K562 (cell line): ENCODE measurements around the gene PDLIM5. TPM values are rescaled to one million over a fixed set of nuclear protein-coding genes. Genes with fewer than 3 reads are reported as not detected.

Experiments used
- ADNP ChIP-seq: fragments of 200-800 bp; sonication (Bioruptor generic); IDR thresholded peaks from 2 replicates; pipeline ENCODE4 v1.6.1; 2016; ENCODE audit warnings: missing genetic modification characterization, missing compliant biosample characterization
- ATF1 ChIP-seq, 2 experiments: fragments of 450-650 bp in 1 of 2; IDR thresholded peaks; 2 replicates each; pipeline ENCODE4 v1.6.1; 2016; ENCODE audit warnings: missing compliant biosample characterization in 1 of 2, missing genetic modification characterization in 1 of 2
- CBFA2T2 ChIP-seq: fragments of 450-650 bp; conservative IDR thresholded peaks from 2 replicates; pipeline ENCODE4 v1.6.1; 2017; ENCODE audit warnings: mild to moderate bottlenecking
- FOXK2 ChIP-seq, 2 experiments: fragments of 450-650 bp; IDR thresholded peaks in 1 of 2; conservative IDR thresholded peaks in 1 of 2; 2 replicates each; pipeline ENCODE4 v1.6.1; 2016; ENCODE audit warnings: low read depth in 2 of 2, mild to moderate bottlenecking in 1 of 2
- HEY1 ChIP-seq: fragments of 250-450 bp; sonication (Bioruptor Pico); IDR thresholded peaks from 2 replicates; pipeline ENCODE4 v1.5.0; 2020; ENCODE audit warnings: mild to moderate bottlenecking, moderate library complexity, borderline replicate concordance
- MCM2 ChIP-seq: fragments of 450-650 bp; IDR thresholded peaks from 2 replicates; pipeline ENCODE4 v1.6.1; 2017; ENCODE audit warnings: low read depth, mild to moderate bottlenecking
- MTF1 ChIP-seq: fragments of 250-450 bp; sonication (Bioruptor Pico); IDR thresholded peaks from 2 replicates; pipeline ENCODE4 v1.9.0; 2021; ENCODE audit warnings: moderate library complexity, mild to moderate bottlenecking, inconsistent platforms, borderline replicate concordance
- NFE2 ChIP-seq: IDR thresholded peaks from 2 replicates; pipeline ENCODE4 v1.6.1; 2014; ENCODE audit warnings: antibody characterized with exemption, low read depth
- NR2C1 ChIP-seq, 2 experiments: fragments of 450-650 bp; IDR thresholded peaks; 2 replicates each; pipeline ENCODE4 v1.6.1; 2017; ENCODE audit warnings: mild to moderate bottlenecking in 2 of 2, antibody characterized with exemption in 1 of 2, inconsistent platforms in 1 of 2, missing compliant biosample characterization in 1 of 2, missing genetic modification characterization in 1 of 2
- NR4A1 ChIP-seq, 2 experiments: fragments of 250-450 bp in 1 of 2; fragments of 450-650 bp in 1 of 2; sonication (Bioruptor Pico) in 1 of 2; IDR thresholded peaks; 2 replicates each; pipeline versions ENCODE4 v1.4.0 to v1.6.1; 2016 to 2020; ENCODE audit warnings: mild to moderate bottlenecking in 2 of 2, missing compliant biosample characterization in 1 of 2, missing genetic modification characterization in 1 of 2, moderate library complexity in 1 of 2
- SPI1 ChIP-seq: IDR thresholded peaks from 2 replicates; pipeline ENCODE4 v1.6.1; 2011; ENCODE audit warnings: low read depth, low read length, control low read depth, borderline replicate concordance
- TEAD2 ChIP-seq: fragments of 450-650 bp; IDR thresholded peaks from 2 replicates; pipeline ENCODE4 v1.6.1; 2016; ENCODE audit warnings: missing genetic modification characterization, control low read depth, missing compliant biosample characterization
- ZEB2 ChIP-seq: fragments of 450-650 bp; IDR thresholded peaks from 2 replicates; pipeline ENCODE4 v1.6.1; 2016
- ZNF324 ChIP-seq: fragments of 250-450 bp; sonication (Bioruptor Pico); IDR thresholded peaks from 2 replicates; pipeline ENCODE4 v1.4.0; 2020; ENCODE audit warnings: mild to moderate bottlenecking
- ZNF354B ChIP-seq: fragments of 250-450 bp; sonication (Bioruptor Pico); IDR thresholded peaks from 2 replicates; pipeline ENCODE4 v1.4.0; 2020
- polyA plus RNA-seq, 8 experiments: library from polyadenylated mRNA; depleted of rRNA in 4 of 8; stranded (reverse) in 5 of 8; unstranded in 3 of 8; fragments of >200 nt; fragmentation: Nextera tagmentation in 2 of 8; fragmentation: Illumina TruSeq in 1 of 8; extraction: Ambion mirVana in 2 of 8; extraction: Trizol in 1 of 8; gene quantifications; 2 replicates each; pipeline versions ENCODE4 v1.2.1 to v1.2.3, GENCODE V29; 2011 to 2014; ENCODE audit warnings: inconsistent platforms in 1 of 8, missing spikeins in 1 of 8
- total RNA-seq, 7 experiments: library from RNA; depleted of rRNA in 6 of 7; stranded (reverse); fragments of >200 nt in 6 of 7; fragmentation: Illumina TruSeq in 2 of 7; extraction: Trizol in 2 of 7; gene quantifications; 2 replicates each; pipeline versions ENCODE4 v1.2.1 to v1.2.3, GENCODE V29; 2011 to 2021; ENCODE audit warnings: low replicate concordance in 1 of 7
- TF ChIP-seq, protein P1 (sequence below): sonication (generic); formaldehyde crosslinking; IDR thresholded peaks from 2 replicates; pipeline ENCODE4 v1.8.0; 2022; ENCODE audit warnings: mild to moderate bottlenecking, missing genetic modification reagents
- TF ChIP-seq, protein P2 (sequence below): sonication (generic); formaldehyde crosslinking; IDR thresholded peaks from 2 replicates; pipeline ENCODE4 v1.8.0; 2022; ENCODE audit warnings: missing genetic modification reagents, mild to moderate bottlenecking, borderline replicate concordance
- TF ChIP-seq, protein P3 (sequence below): fragments of 150-350 bp; conservative IDR thresholded peaks from 2 replicates; pipeline ENCODE4 v1.6.1; 2014; ENCODE audit warnings: low read length

PDLIM5 gene
- total and polyA plus RNA-seq, 9 of the 15 experiments (the other 6 are each of a cell fraction or from before 2014, with no cell fraction given): 36.9 to 127 (median 62.5) TPM

DNA sequence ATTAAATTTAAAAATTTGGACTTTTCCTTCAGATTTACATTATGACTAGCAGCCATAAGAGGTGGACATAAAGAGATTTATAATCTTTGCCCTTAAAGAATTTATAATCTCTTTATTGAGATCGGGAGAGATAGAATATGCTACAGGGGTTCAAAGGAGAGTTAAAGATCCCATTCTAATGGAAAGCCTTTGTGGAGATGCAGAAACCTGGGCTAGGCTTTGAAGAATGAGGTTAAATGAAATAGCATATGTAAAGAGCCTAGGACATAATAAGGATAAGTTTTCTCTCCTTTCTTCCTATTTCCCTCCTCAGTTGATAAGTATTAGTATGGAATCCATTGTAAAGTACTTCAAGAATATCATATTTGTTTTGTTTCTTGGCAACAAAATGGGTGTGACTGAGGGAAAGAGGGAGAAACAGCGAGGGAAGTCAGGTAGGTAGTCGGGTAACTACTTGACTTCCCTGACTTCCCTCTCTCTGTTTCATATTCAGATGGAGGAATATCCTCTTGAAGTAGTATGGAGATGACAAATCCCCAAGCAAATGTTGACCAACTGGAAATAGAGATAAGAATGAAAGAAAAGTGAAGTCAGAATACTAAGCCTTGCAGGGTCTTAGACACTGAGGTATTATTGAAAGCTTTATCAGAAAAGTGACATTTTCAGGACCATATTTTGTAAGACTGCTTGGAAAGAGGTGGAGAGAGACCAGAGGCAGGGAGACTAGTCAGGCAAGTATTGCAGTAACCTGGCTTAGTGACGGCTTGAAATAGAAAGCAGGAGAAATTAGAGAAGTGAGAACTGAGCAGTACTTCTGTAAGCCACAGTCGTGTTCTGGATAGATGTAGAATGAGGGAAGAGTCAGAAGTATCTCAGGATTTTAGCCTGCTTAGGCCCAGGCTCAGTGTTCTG is 82.9 kb downstream of the PDLIM5 start (continued):
- peak in 1 of 2 experiments; percentile 14; a peak in 1 of 4 replicates for TF ChIP-seq FOXK2 (conservative IDR thresholded peaks at IDR 0.05 in 1 of 2, IDR thresholded peaks at IDR 0.05 in 1 of 2; ENCODE audit: low read depth in 2 of 2)
- TF ChIP-seq MCM2: no peak
- no peak for TF ChIP-seq MTF1 (CRISPR knock-in tag)
- TF ChIP-seq ADNP: no peak
- TF ChIP-seq ZNF324 (CRISPR knock-in tag): no peak
- TF ChIP-seq, protein P1, sequence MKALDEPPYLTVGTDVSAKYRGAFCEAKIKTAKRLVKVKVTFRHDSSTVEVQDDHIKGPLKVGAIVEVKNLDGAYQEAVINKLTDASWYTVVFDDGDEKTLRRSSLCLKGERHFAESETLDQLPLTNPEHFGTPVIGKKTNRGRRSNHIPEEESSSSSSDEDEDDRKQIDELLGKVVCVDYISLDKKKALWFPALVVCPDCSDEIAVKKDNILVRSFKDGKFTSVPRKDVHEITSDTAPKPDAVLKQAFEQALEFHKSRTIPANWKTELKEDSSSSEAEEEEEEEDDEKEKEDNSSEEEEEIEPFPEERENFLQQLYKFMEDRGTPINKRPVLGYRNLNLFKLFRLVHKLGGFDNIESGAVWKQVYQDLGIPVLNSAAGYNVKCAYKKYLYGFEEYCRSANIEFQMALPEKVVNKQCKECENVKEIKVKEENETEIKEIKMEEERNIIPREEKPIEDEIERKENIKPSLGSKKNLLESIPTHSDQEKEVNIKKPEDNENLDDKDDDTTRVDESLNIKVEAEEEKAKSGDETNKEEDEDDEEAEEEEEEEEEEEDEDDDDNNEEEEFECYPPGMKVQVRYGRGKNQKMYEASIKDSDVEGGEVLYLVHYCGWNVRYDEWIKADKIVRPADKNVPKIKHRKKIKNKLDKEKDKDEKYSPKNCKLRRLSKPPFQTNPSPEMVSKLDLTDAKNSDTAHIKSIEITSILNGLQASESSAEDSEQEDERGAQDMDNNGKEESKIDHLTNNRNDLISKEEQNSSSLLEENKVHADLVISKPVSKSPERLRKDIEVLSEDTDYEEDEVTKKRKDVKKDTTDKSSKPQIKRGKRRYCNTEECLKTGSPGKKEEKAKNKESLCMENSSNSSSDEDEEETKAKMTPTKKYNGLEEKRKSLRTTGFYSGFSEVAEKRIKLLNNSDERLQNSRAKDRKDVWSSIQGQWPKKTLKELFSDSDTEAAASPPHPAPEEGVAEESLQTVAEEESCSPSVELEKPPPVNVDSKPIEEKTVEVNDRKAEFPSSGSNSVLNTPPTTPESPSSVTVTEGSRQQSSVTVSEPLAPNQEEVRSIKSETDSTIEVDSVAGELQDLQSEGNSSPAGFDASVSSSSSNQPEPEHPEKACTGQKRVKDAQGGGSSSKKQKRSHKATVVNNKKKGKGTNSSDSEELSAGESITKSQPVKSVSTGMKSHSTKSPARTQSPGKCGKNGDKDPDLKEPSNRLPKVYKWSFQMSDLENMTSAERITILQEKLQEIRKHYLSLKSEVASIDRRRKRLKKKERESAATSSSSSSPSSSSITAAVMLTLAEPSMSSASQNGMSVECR (CRISPR knock-in tag): no peak
- TF ChIP-seq SPI1: 0 out of 2 replicates have a peak, but pooled peaks have one; percentile 36
- no peak for TF ChIP-seq NR2C1 (IDR thresholded peaks at IDR 0.05)
- TF ChIP-seq NR2C1 (tag; IDR thresholded peaks at IDR 0.05): no peak
- no peak for TF ChIP-seq ZNF354B (CRISPR knock-in tag)
- TF ChIP-seq ATF1 (CRISPR knock-in tag; IDR thresholded peaks at IDR 0.05): no peak
- 0 out of 2 replicates have a peak, but pooled peaks have one; percentile 21 for TF ChIP-seq ATF1 (tag; IDR thresholded peaks at IDR 0.05)
- no peak for TF ChIP-seq HEY1
- no peak for TF ChIP-seq NR4A1 (CRISPR knock-in tag; IDR thresholded peaks at IDR 0.05)
- TF ChIP-seq NR4A1 (tag; IDR thresholded peaks at IDR 0.05): no peak
- no peak for TF ChIP-seq TEAD2
- peak; percentile 65 for TF ChIP-seq CBFA2T2
- peak; percentile 47 for TF ChIP-seq ZEB2
- TF ChIP-seq NFE2: no peak
- TF ChIP-seq, protein P2, sequence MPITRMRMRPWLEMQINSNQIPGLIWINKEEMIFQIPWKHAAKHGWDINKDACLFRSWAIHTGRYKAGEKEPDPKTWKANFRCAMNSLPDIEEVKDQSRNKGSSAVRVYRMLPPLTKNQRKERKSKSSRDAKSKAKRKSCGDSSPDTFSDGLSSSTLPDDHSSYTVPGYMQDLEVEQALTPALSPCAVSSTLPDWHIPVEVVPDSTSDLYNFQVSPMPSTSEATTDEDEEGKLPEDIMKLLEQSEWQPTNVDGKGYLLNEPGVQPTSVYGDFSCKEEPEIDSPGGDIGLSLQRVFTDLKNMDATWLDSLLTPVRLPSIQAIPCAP (CRISPR knock-in tag): no peak
- TF ChIP-seq, protein P3, sequence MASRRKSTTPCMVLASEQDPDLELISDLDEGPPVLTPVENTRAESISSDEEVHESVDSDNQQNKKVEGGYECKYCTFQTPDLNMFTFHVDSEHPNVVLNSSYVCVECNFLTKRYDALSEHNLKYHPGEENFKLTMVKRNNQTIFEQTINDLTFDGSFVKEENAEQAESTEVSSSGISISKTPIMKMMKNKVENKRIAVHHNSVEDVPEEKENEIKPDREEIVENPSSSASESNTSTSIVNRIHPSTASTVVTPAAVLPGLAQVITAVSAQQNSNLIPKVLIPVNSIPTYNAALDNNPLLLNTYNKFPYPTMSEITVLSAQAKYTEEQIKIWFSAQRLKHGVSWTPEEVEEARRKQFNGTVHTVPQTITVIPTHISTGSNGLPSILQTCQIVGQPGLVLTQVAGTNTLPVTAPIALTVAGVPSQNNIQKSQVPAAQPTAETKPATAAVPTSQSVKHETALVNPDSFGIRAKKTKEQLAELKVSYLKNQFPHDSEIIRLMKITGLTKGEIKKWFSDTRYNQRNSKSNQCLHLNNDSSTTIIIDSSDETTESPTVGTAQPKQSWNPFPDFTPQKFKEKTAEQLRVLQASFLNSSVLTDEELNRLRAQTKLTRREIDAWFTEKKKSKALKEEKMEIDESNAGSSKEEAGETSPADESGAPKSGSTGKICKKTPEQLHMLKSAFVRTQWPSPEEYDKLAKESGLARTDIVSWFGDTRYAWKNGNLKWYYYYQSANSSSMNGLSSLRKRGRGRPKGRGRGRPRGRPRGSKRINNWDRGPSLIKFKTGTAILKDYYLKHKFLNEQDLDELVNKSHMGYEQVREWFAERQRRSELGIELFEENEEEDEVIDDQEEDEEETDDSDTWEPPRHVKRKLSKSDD: no peak
